Activated CD4-positive, alpha-beta T cell treated with anti-CD3 and anti-CD28 coated beads, Interleukin-2, amount 10 ng/mL, durations not matched to agents 24 days and 14 days (primary cell): ENCODE data around the gene GOLGA1. TPM values are rescaled to one million over a fixed set of nuclear protein-coding genes. Genes with fewer than 3 reads are reported as not detected.

Experiments used
- DNase-seq: peaks from one replicate; pipeline ENCODE4 v3.0.0; 2022
- H3K27ac Mint-ChIP-seq: one replicate; pipeline ENCODE4 v1.8.0; 2022; ENCODE audit warnings: mild to moderate bottlenecking, mixed read lengths
- H3K27me3 Mint-ChIP-seq: one replicate; pipeline ENCODE4 v1.8.0; 2022; ENCODE audit warnings: mixed read lengths
- H3K36me3 Mint-ChIP-seq: one replicate; pipeline ENCODE4 v1.8.0; 2022; ENCODE audit warnings: low read depth, mild to moderate bottlenecking, mixed read lengths
- H3K4me1 Mint-ChIP-seq: one replicate; pipeline ENCODE4 v1.8.0; 2021; ENCODE audit warnings: mixed read lengths
- H3K4me3 Mint-ChIP-seq: one replicate; pipeline ENCODE4 v1.8.0; 2022; ENCODE audit warnings: mild to moderate bottlenecking, moderate library complexity, mixed read lengths
- H3K9me3 Mint-ChIP-seq: one replicate; pipeline ENCODE4 v1.8.0; 2021; ENCODE audit warnings: mixed read lengths
- intact Hi-C: fragments of 100-400 bp; cut with micrococcal nuclease; formaldehyde crosslinking; loops from one replicate; pipeline ENCODE4 v1.15.1; 2023
- total RNA-seq: library from RNA; stranded (reverse); gene quantifications from 2 replicates; pipeline ENCODE4 v1.2.3, GENCODE V29; 2022

GOLGA1 gene
- total RNA-seq, 1 donor from 2014 or later, result 17.3 TPM

- no peaks in the 10 kb centered on the region for H3K9me3 Mint-ChIP-seq
- intact Hi-C loops, result loop anchor here (1.0 to 10.0 kb wide), 7 partner anchors 8 to 455 kb away; partner anchors contain the start of genes ARPC5L, GOLGA1, PPP6C and PSMB7
- peaks cover 42% of the 10 kb centered on the region for H3K4me1 Mint-ChIP-seq
- peak; percentile 94 for DNase-seq
- peak overlapping the region; percentile 99 for H3K4me3 Mint-ChIP-seq
- H3K27ac Mint-ChIP-seq, result peak overlapping the region; percentile 99
- H3K36me3 Mint-ChIP-seq, result peaks cover 52% of the 10 kb centered on the region
- H3K27me3 Mint-ChIP-seq, result no peaks in the 10 kb centered on the region
Measured at GRCh38 chr9:124869986-124870560, 70.8 kb downstream of the GOLGA1 start.

- H3K4me3 Mint-ChIP-seq, result peak overlapping the region; percentile 99
- peak overlapping the region; percentile 99 for H3K27ac Mint-ChIP-seq
- peak; percentile 84 for DNase-seq
- H3K9me3 Mint-ChIP-seq, result no peaks in the 10 kb centered on the region
- peaks cover 47% of the 10 kb centered on the region for H3K36me3 Mint-ChIP-seq
- intact Hi-C loops, result loop anchor here (10.0 kb wide), 1 partner anchor 455 kb away; the partner anchor contains the start of gene PSMB7
- H3K4me1 Mint-ChIP-seq, result peaks cover 42% of the 10 kb centered on the region
- H3K27me3 Mint-ChIP-seq, result no peaks in the 10 kb centered on the region
Measured at GRCh38 chr9:124869466-124869985, 71.4 kb downstream of the GOLGA1 start.

GRCh38 chr9:124868511-124869465 lies 72.1 kb downstream of the GOLGA1 start:
- peak overlapping the region; percentile 100 for H3K27ac Mint-ChIP-seq
- H3K27me3 Mint-ChIP-seq, result no peaks in the 10 kb centered on the region
- H3K4me3 Mint-ChIP-seq, result peak overlapping the region; percentile 99
- intact Hi-C loops, result loop anchor here (10.0 kb wide), 1 partner anchor 454 kb away; the partner anchor contains the start of gene PSMB7
- peaks cover 46% of the 10 kb centered on the region for H3K36me3 Mint-ChIP-seq
- peaks cover 42% of the 10 kb centered on the region for H3K4me1 Mint-ChIP-seq
- no peaks in the 10 kb centered on the region for H3K9me3 Mint-ChIP-seq
- DNase-seq, result peak; percentile 98

- peaks cover 40% of the 10 kb centered on the region for H3K36me3 Mint-ChIP-seq
- intact Hi-C loops, result loop anchor here (2.0 to 10.0 kb wide), 2 partner anchors 325 to 449 kb away; partner anchors contain the start of genes PPP6C and PSMB7
- H3K4me3 Mint-ChIP-seq, result peak overlapping the region; percentile 58
- no peaks in the 10 kb centered on the region for H3K27me3 Mint-ChIP-seq
- peak overlapping the region; percentile 7 for H3K27ac Mint-ChIP-seq
- H3K9me3 Mint-ChIP-seq, result no peaks in the 10 kb centered on the region
- no peak for DNase-seq
- H3K4me1 Mint-ChIP-seq, result peaks cover 29% of the 10 kb centered on the region
Measured at GRCh38 chr9:124863371-124863871, 77.5 kb downstream of the GOLGA1 start.

GRCh38 chr9:124861342-124862229 lies 79.3 kb downstream of the GOLGA1 start, which contains the start of the genes ARPC5L and RPL35:
TSS of gene ARPC5L (plus strand) at chr9:124862130. CDS start at chr9:124869291, 7,161 bp downstream.
TSS of gene RPL35 (minus strand) at chr9:124861957. CDS start at chr9:124861912, 45 bp downstream.
- intact Hi-C loops, result loop anchor here (1.0 to 10.0 kb wide), 4 partner anchors 9 to 447 kb away; partner anchors contain the start of genes HSPA5, PPP6C and PSMB7
- no peaks in the 10 kb centered on the region for H3K9me3 Mint-ChIP-seq
- H3K4me1 Mint-ChIP-seq, result peaks cover 21% of the 10 kb centered on the region
- H3K27me3 Mint-ChIP-seq, result no peaks in the 10 kb centered on the region
- peaks cover 52% of the 10 kb centered on the region for H3K36me3 Mint-ChIP-seq
- DNase-seq, result peak; percentile 99
- H3K4me3 Mint-ChIP-seq, result peak within 1 kb of the TSS; percentile 98
- H3K27ac Mint-ChIP-seq, result peak within 1 kb of the TSS; percentile 98

GRCh38 chr9:124860582-124861341 lies 80.1 kb downstream of the GOLGA1 start:
- peak overlapping the region; percentile 98 for H3K4me3 Mint-ChIP-seq

GRCh38 chr9:124859803-124860581 lies 80.9 kb downstream of the GOLGA1 start:
- peak overlapping the region; percentile 98 for H3K27ac Mint-ChIP-seq

More at GRCh38 chr9:124860582-124861341, 80.1 kb downstream of the GOLGA1 start:
- H3K27ac Mint-ChIP-seq, result peak overlapping the region; percentile 98
- peaks cover 21% of the 10 kb centered on the region for H3K4me1 Mint-ChIP-seq
- no peaks in the 10 kb centered on the region for H3K9me3 Mint-ChIP-seq
- intact Hi-C loops, result loop anchor here (10.0 kb wide), 1 partner anchor 446 kb away; the partner anchor contains the start of gene PSMB7
- no peaks in the 10 kb centered on the region for H3K27me3 Mint-ChIP-seq
- no peak for DNase-seq
- peaks cover 51% of the 10 kb centered on the region for H3K36me3 Mint-ChIP-seq

GRCh38 chr9:124858330-124859046 lies 82.4 kb downstream of the GOLGA1 start:
- Mint-ChIP-seq H3K4me1 (peaks cover 17% of the 10 kb centered on the region), H3K4me3 (no peak overlapping the region), H3K27ac (no peak overlapping the region), H3K9me3 (no peaks in the 10 kb centered on the region), H3K27me3 (no peaks in the 10 kb centered on the region), H3K36me3 (peaks cover 49% of the 10 kb centered on the region)
- DNase-seq, result no peak
- intact Hi-C loops, result no loop called here

More at GRCh38 chr9:124859803-124860581, 80.9 kb downstream of the GOLGA1 start:
- DNase-seq, result peak; percentile 55
- Mint-ChIP-seq H3K27me3 (no peaks in the 10 kb centered on the region), H3K36me3 (peaks cover 51% of the 10 kb centered on the region), H3K9me3 (no peaks in the 10 kb centered on the region), H3K4me3 (peak overlapping the region; percentile 98), H3K4me1 (peaks cover 21% of the 10 kb centered on the region)
- intact Hi-C loops, result loop anchor here (10.0 kb wide), 1 partner anchor 445 kb away; the partner anchor contains the start of gene PSMB7

GRCh38 chr9:124857533-124858162 lies 83.2 kb downstream of the GOLGA1 start:
- Mint-ChIP-seq H3K27ac (no peak overlapping the region), H3K4me1 (peaks cover 18% of the 10 kb centered on the region), H3K36me3 (peaks cover 49% of the 10 kb centered on the region), H3K9me3 (no peaks in the 10 kb centered on the region), H3K27me3 (no peaks in the 10 kb centered on the region), H3K4me3 (no peak overlapping the region)
- no peak for DNase-seq
- intact Hi-C loops, result no loop called here

- Mint-ChIP-seq H3K27me3 (peaks cover 4% of the 10 kb centered on the region), H3K36me3 (peaks cover 46% of the 10 kb centered on the region), H3K27ac (no peak overlapping the region), H3K9me3 (no peaks in the 10 kb centered on the region), H3K4me1 (peaks cover 19% of the 10 kb centered on the region), H3K4me3 (no peak overlapping the region)
- intact Hi-C loops, result no loop called here
- no peak for DNase-seq
Measured at GRCh38 chr9:124855944-124856765, 84.7 kb downstream of the GOLGA1 start.
